Bronchial epithelial cell (primary cell): ENCODE measurements around the gene ACBD6. TPM values are rescaled to one million over a fixed set of nuclear protein-coding genes. Genes with fewer than 3 reads are reported as not detected.

ENCODE experiments used
- DNase-seq: peaks from one replicate; pipeline ENCODE4 v3.0.0-alpha.2; 2010; ENCODE audit warnings: low read depth
- FAIRE-seq: peaks from 2 replicates; lab custom pipeline; 2011; peaks lifted over from hg19 to GRCh38; lab: Jason Lieb, UNC
- H3K27me3 ChIP-seq: 2 replicates; pipeline ENCODE4 v1.5.1; 2011; ENCODE audit warnings: low read length; ENCODE audit not compliant: control insufficient read depth, insufficient read depth
- H3K36me3 ChIP-seq: 2 replicates; pipeline ENCODE4 v1.5.1; 2011; ENCODE audit warnings: low read length; ENCODE audit not compliant: control insufficient read depth, insufficient read depth
- H3K4me3 ChIP-seq: 2 replicates; pipeline ENCODE4 v1.5.1; 2011; ENCODE audit warnings: mild to moderate bottlenecking, low read depth, low read length, control low read depth
- total RNA-seq: library from RNA; depleted of rRNA; stranded (reverse); fragments of >200 nt; gene quantifications from 2 replicates; pipeline ENCODE4 v1.2.1, GENCODE V29; 2014
- TF ChIP-seq, protein P1 (sequence below): IDR thresholded peaks from 2 replicates; pipeline ENCODE4 v1.5.1; 2011; ENCODE audit warnings: mild to moderate bottlenecking, moderate library complexity, low read length, control low read depth, inconsistent platforms; ENCODE audit not compliant: insufficient read depth, severe bottlenecking

Gene ACBD6
- total RNA-seq, 1 donor from 2014 or later: 118 TPM

DNA sequence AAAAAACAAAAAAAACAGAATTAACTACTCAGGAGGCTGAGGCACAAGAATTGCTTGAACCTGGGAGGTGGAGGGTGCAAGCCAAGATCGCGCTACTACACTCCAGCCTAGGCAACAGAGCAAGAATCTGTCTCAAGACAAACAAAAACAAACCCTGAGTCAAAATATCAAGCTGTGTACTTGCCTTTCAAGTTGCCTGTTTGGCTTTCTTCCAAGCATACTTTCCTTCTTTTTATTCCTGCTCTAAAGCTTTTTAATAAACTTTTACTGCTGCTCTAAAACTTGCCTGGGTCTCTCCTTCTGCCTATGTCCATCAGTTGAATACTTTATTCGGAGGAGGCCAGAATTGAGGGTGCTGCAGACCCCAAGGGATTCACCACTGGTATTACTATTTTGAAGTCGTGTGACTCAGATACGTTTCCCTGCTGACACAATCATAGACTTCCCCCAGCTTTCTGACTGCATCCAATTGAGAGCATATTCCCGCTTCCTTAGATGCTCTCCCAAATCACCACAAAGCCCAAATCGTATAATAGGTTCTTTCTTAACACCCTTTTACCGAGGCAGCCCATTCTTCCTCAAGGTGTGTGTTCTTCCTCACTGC, 3.5 kb upstream of the ACBD6 start:
- Histone ChIP-seq H3K27me3 (no peaks in the 10 kb centered on the region), H3K36me3 (peaks cover under 1% of the 10 kb centered on the region), H3K4me3 (no peak overlapping the region)
- TF ChIP-seq, protein P1, sequence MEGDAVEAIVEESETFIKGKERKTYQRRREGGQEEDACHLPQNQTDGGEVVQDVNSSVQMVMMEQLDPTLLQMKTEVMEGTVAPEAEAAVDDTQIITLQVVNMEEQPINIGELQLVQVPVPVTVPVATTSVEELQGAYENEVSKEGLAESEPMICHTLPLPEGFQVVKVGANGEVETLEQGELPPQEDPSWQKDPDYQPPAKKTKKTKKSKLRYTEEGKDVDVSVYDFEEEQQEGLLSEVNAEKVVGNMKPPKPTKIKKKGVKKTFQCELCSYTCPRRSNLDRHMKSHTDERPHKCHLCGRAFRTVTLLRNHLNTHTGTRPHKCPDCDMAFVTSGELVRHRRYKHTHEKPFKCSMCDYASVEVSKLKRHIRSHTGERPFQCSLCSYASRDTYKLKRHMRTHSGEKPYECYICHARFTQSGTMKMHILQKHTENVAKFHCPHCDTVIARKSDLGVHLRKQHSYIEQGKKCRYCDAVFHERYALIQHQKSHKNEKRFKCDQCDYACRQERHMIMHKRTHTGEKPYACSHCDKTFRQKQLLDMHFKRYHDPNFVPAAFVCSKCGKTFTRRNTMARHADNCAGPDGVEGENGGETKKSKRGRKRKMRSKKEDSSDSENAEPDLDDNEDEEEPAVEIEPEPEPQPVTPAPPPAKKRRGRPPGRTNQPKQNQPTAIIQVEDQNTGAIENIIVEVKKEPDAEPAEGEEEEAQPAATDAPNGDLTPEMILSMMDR: no peak
- peak; percentile 67 for DNase-seq
- FAIRE-seq: no peak

DNA sequence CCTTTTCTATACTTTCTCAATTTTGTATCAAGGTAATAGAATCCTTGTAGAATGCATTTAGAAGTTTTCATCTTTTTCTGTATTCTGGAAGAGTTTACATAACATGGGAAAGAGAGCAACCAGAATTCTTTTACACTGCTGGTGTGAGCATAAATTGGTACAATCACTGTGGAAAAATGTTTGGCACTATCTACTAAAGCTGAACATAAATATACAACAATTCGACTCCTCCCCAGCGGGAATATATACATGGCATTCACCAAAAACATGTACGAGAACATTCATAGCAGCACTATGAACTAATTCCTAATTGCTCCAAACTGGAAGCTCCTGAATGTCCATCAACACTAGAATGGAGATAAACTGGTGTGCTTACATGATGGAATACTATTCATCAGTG, 1.8 kb upstream of the ACBD6 start:
- Histone ChIP-seq H3K4me3 (no peak overlapping the region), H3K36me3 (peaks cover 2% of the 10 kb centered on the region), H3K27me3 (no peaks in the 10 kb centered on the region)
- no peak for FAIRE-seq
- TF ChIP-seq, protein P1: no peak
- no peak for DNase-seq

DNA sequence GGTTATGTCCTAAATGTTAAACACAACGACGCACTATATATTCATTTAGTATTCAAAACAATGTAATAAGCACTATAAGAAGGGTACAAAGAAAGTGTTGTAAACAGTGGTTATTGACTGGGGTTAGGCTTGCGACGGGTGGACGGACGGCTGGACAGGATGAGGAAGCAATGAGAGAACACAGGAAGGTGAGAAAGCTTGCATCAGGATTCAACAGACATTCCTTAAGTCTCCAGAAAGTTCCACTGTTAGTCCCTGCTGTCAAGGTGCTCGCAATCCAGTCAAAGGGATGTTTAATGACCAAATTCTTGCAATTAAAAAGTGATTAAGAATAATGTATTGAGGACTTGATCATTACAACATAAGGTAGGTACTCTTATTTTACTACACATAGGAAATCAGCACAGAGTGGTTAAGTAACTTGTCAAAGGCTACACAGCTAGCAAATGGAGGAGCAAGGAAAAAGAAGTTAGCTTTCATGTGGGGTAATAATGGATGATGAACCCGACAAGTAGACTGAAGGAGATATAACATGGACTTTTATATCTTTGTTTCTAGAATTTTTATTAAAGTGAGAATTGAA, 994 bp upstream of the ACBD6 start:
- DNase-seq: peak; percentile 32
- H3K27me3 ChIP-seq: no peaks in the 10 kb centered on the region
- TF ChIP-seq, protein P1: no peak
- FAIRE-seq: no peak
- H3K36me3 ChIP-seq: peaks cover 2% of the 10 kb centered on the region
- H3K4me3 ChIP-seq: peak overlapping the region; percentile 99

DNA sequence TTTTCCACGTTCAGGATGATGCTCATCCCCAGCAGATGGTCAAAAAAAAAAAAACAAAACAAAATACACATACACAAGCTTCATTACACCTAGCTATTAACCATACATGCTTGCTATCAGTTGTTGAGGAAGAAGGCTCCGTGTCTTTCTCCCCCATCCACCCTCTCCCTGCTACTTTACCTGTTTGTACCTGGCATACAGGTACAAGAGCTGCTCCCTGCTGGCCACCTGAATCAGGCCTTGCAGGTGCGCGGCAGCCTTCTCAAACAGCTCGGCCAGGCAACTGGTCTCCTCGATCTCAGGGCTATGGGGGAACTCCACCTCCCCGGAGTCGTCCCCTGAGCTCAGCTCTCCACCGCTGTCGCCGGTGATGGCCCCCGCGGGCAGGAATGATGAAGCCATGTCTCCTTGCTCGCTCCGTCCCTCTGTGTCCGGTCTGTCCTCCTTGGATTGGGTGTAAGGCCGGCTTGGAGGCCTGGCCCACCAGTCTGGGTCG, 464 bp downstream of the ACBD6 start:
- FAIRE-seq: no peak
- Histone ChIP-seq H3K36me3 (peaks cover 2% of the 10 kb centered on the region), H3K27me3 (no peaks in the 10 kb centered on the region), H3K4me3 (peak overlapping the region; percentile 99)
- DNase-seq: peak; percentile 61
- TF ChIP-seq, protein P1: peak; percentile 21

DNA sequence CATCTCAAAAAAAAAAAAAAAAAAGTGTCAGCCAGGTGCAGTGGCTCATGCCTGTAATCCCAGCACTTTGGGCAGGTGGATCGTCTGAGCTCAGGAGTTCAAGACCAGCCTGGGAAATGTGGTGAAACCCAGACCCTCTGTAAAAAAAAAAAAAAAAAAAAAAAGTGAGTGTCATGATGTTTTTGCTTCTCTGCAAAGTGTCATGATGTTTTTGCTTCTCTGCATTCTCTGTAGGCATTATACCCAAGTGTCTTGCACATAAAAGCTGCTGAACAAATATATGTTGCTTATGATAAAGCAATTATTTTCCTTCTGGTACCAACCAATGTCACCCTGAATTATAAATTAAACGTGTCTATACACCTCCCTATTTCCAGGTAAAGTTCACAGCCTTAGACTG, 1.7 kb downstream of the ACBD6 start:
- TF ChIP-seq, protein P1: no peak
- peaks cover 2% of the 10 kb centered on the region for H3K36me3 ChIP-seq
- H3K4me3 ChIP-seq: no peak overlapping the region
- DNase-seq (no peak), FAIRE-seq (no peak)
- no peaks in the 10 kb centered on the region for H3K27me3 ChIP-seq
